Karpas-422 (cell line): ENCODE data around the gene TNFRSF21. TPM values are rescaled to one million over a fixed set of nuclear protein-coding genes. Genes with fewer than 3 reads are reported as not detected.

ENCODE experiments used
- DNase-seq: peaks from one replicate; pipeline ENCODE4 v3.0.0-alpha.2; 2015
- H2AFZ ChIP-seq: fragments of 200-600 bp; sonication (generic); 2 replicates; pipeline ENCODE4 v1.6.1; 2014; ENCODE audit warnings: antibody characterized with exemption, low read length, mixed read lengths
- H3K27ac ChIP-seq: fragments of 200-600 bp; sonication (generic); 2 replicates; pipeline ENCODE4 v1.5.1; 2014; ENCODE audit warnings: mild to moderate bottlenecking, low read length, moderate library complexity
- H3K27me3 ChIP-seq: fragments of 200-600 bp; sonication (generic); 2 replicates; pipeline ENCODE4 v1.6.1; 2014; ENCODE audit warnings: low read length, mixed read lengths
- H3K36me3 ChIP-seq: fragments of 200-600 bp; sonication (generic); 2 replicates; pipeline ENCODE4 v1.6.1; 2014; ENCODE audit warnings: low read length, mixed read lengths; ENCODE audit not compliant: insufficient read depth
- H3K4me1 ChIP-seq: fragments of 200-600 bp; sonication (generic); 2 replicates; pipeline ENCODE4 v1.6.1; 2014; ENCODE audit warnings: mild to moderate bottlenecking, low read length, mixed read lengths
- H3K4me2 ChIP-seq: fragments of 200-600 bp; sonication (generic); 2 replicates; pipeline ENCODE4 v1.6.1; 2014; ENCODE audit warnings: low read length, low read depth, mild to moderate bottlenecking; ENCODE audit not compliant: poor library complexity, severe bottlenecking
- H3K4me3 ChIP-seq: fragments of 200-600 bp; sonication (generic); 2 replicates; pipeline ENCODE4 v1.5.1; 2014; ENCODE audit warnings: mild to moderate bottlenecking, antibody characterized with exemption, low read length, mixed read lengths
- H3K79me2 ChIP-seq: fragments of 200-600 bp; sonication (generic); 2 replicates; pipeline ENCODE4 v1.6.1; 2014; ENCODE audit warnings: mild to moderate bottlenecking, low read length, mixed read lengths
- H3K9ac ChIP-seq: fragments of 200-600 bp; sonication (generic); 2 replicates; pipeline ENCODE4 v1.6.0; 2014; ENCODE audit warnings: low read length
- H3K9me2 ChIP-seq: fragments of 200-600 bp; sonication (generic), shearing (Covaris generic); replicated peaks from 2 replicates; pipeline ENCODE4 v1.6.0; 2014; ENCODE audit warnings: mild to moderate bottlenecking, low read length, moderate library complexity; ENCODE audit not compliant: insufficient read depth
- H3K9me3 ChIP-seq: fragments of 300-700, 200-600 bp; sonication (generic); 2 replicates; pipeline ENCODE4 v1.6.1; 2014; ENCODE audit warnings: low read length, mixed read lengths
- H4K20me1 ChIP-seq: fragments of 200-600 bp; sonication (generic); 2 replicates; pipeline ENCODE4 v1.6.1; 2014; ENCODE audit warnings: mild to moderate bottlenecking, antibody characterized with exemption, low read length, low read depth; ENCODE audit not compliant: insufficient read depth
- total RNA-seq: library from RNA; depleted of rRNA; stranded (reverse); fragments of >200 nt; shearing (Covaris generic); gene quantifications from 2 replicates; pipeline ENCODE4 v1.2.3, GENCODE V29; 2014; ENCODE audit warnings: low replicate concordance

The TNFRSF21 gene
- total RNA-seq, 1 experiment from 2014 or later = 0.07 TPM

GRCh38 chr6:47303342-47303741 lies 6.4 kb downstream of the TNFRSF21 start:
- no peak overlapping the region for H3K27ac ChIP-seq
- H3K4me1 ChIP-seq = no peaks in the 10 kb centered on the region
- no peak overlapping the region for H3K4me2 ChIP-seq
- no peak for DNase-seq
- H3K27me3 ChIP-seq = no peaks in the 10 kb centered on the region
- H4K20me1 ChIP-seq = no peaks in the 10 kb centered on the region
- no peaks in the 10 kb centered on the region for H3K9me3 ChIP-seq
- H3K36me3 ChIP-seq = no peaks in the 10 kb centered on the region
- no peak overlapping the region for H2AFZ ChIP-seq
- no peak overlapping the region for H3K9ac ChIP-seq
- no peaks in the 10 kb centered on the region for H3K9me2 ChIP-seq
- H3K79me2 ChIP-seq = no peaks in the 10 kb centered on the region
- no peak overlapping the region for H3K4me3 ChIP-seq

GRCh38 chr6:47302043-47302442 lies 7.7 kb downstream of the TNFRSF21 start:
- Histone ChIP-seq H3K4me1 (no peaks in the 10 kb centered on the region), H3K9me2 (no peaks in the 10 kb centered on the region), H2AFZ (no peak overlapping the region), H3K79me2 (no peaks in the 10 kb centered on the region), H3K27me3 (no peaks in the 10 kb centered on the region), H3K9ac (no peak overlapping the region), H3K4me3 (no peak overlapping the region), H3K27ac (no peak overlapping the region), H3K36me3 (no peaks in the 10 kb centered on the region), H3K4me2 (no peak overlapping the region), H3K9me3 (no peaks in the 10 kb centered on the region), H4K20me1 (no peaks in the 10 kb centered on the region)
- DNase-seq = no peak

DNA sequence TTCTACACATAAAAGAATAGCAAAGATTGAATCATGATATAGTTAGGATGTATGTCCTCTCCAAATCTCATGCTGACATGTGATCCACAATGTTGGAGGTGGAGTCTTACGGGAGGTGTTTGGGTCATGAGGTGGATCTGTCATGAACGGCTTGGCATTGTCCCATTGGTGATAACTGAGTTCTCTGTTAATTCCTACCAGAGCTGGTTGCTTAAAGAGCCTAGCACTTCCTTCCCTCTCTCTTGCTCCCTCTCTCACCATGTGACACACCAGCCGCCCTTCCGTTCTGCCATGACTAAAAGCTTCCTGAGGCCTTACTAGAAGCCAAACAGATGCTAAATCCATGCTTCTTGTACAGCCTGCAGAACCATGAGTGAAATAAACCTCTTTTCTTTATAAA lies 8.3 kb downstream of the TNFRSF21 start:
- Histone ChIP-seq H3K4me2 (no peak overlapping the region), H3K9ac (no peak overlapping the region), H3K79me2 (no peaks in the 10 kb centered on the region), H3K4me3 (no peak overlapping the region), H3K9me2 (no peaks in the 10 kb centered on the region), H3K4me1 (no peaks in the 10 kb centered on the region), H3K9me3 (no peaks in the 10 kb centered on the region), H2AFZ (no peak overlapping the region), H3K27ac (no peak overlapping the region), H3K27me3 (no peaks in the 10 kb centered on the region), H3K36me3 (no peaks in the 10 kb centered on the region), H4K20me1 (no peaks in the 10 kb centered on the region)
- DNase-seq = no peak

DNA sequence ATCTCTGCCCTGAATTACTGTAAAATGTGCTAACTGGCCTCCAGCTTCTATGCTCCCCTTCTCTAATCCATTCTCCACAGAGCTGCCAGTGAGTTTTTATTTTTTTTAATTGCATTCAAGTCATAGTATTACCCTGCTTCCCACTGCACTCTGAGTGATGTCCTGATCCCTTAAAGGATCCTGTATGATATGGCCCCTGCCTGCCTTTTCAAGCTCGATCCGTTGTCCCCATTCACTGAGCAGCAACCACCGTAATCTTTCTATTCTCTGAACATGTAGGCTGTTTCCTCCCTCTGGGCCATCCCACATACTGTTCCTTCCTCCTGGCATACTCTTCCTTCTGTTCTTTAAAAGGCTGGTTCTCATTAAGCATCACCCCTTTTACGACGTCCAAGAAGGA lies 9.3 kb downstream of the TNFRSF21 start:
- Histone ChIP-seq H3K27me3 (no peaks in the 10 kb centered on the region), H3K4me1 (no peaks in the 10 kb centered on the region), H3K9me2 (no peaks in the 10 kb centered on the region), H3K4me2 (no peak overlapping the region), H3K4me3 (no peak overlapping the region), H2AFZ (no peak overlapping the region), H3K36me3 (no peaks in the 10 kb centered on the region), H4K20me1 (no peaks in the 10 kb centered on the region), H3K9me3 (no peaks in the 10 kb centered on the region), H3K9ac (no peak overlapping the region), H3K27ac (no peak overlapping the region), H3K79me2 (no peaks in the 10 kb centered on the region)
- no peak for DNase-seq

DNA sequence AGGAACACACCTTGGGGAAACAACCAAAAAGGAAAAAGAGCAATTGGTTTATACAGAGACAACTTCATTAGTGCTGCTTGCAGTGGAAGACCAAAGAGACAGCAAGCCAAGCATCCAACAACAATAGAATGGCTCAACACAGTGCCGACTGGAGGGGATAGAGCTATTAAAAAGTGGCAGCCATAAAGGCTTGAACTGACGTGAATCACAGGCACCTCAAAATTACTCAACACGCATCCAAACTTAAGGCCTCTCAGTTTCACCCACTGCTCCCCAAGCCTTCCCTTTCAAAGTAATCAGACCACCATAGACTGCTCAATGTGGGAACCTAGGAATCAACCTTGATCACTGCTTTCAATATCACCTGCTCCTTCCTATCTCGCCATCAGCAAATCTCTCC lies 9.7 kb downstream of the TNFRSF21 start:
- Histone ChIP-seq H3K4me1 (no peaks in the 10 kb centered on the region), H3K27me3 (no peaks in the 10 kb centered on the region), H3K4me3 (no peak overlapping the region), H3K27ac (no peak overlapping the region), H3K36me3 (no peaks in the 10 kb centered on the region), H3K4me2 (no peak overlapping the region), H3K9me3 (no peaks in the 10 kb centered on the region), H3K79me2 (no peaks in the 10 kb centered on the region), H3K9me2 (no peaks in the 10 kb centered on the region), H3K9ac (no peak overlapping the region), H4K20me1 (no peaks in the 10 kb centered on the region), H2AFZ (no peak overlapping the region)
- no peak for DNase-seq

DNA sequence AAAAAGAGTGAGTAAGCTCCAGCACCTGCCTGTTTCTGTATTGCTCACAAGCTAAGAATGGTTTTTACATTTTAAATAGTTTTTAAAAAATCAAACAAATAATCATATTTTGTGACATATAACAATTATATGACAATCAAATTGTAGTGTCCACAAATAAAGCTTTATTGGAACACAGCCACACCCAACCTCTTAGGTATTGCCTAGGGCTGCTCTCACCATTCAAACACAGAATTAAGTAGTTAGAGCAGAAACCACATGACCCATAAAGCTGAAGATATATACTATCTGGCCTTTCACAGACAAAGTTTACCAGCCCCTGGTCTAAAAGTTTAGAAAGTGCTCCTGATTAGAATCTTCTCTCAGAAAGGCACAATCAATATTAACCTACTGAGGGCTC lies 11.2 kb downstream of the TNFRSF21 start:
- no peak overlapping the region for H3K27ac ChIP-seq
- H3K79me2 ChIP-seq = no peaks in the 10 kb centered on the region
- H3K9me3 ChIP-seq = no peaks in the 10 kb centered on the region
- H3K4me3 ChIP-seq = no peak overlapping the region
- no peaks in the 10 kb centered on the region for H3K36me3 ChIP-seq
- no peak overlapping the region for H2AFZ ChIP-seq
- H3K4me1 ChIP-seq = no peaks in the 10 kb centered on the region
- H4K20me1 ChIP-seq = no peaks in the 10 kb centered on the region
- no peak overlapping the region for H3K4me2 ChIP-seq
- no peak overlapping the region for H3K9ac ChIP-seq
- no peaks in the 10 kb centered on the region for H3K27me3 ChIP-seq
- H3K9me2 ChIP-seq = no peaks in the 10 kb centered on the region
- no peak for DNase-seq

DNA sequence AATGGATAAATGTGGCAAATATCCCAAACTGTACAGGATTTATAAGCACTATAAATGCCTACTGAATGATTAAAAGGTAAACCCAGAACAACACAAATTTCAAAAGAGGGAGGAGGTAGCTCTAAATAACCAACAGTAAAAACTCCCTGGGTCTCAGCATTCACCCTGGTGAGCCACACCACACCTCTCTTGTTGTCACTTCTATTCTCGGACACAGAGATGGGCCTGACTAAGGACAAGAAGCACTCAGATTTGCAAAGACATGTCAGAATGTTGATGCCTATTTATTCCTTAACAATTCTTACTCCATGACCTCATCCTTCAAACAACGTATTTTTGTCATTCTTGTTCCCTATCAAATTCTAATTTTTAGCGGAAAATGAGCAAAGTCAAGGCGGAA lies 14.7 kb downstream of the TNFRSF21 start:
- H3K27me3 ChIP-seq = no peaks in the 10 kb centered on the region
- no peaks in the 10 kb centered on the region for H3K9me2 ChIP-seq
- H3K36me3 ChIP-seq = no peaks in the 10 kb centered on the region
- no peaks in the 10 kb centered on the region for H3K79me2 ChIP-seq
- no peaks in the 10 kb centered on the region for H4K20me1 ChIP-seq
- no peak for DNase-seq
- H3K9ac ChIP-seq = no peak overlapping the region
- no peaks in the 10 kb centered on the region for H3K4me1 ChIP-seq
- H3K27ac ChIP-seq = no peak overlapping the region
- H3K9me3 ChIP-seq = no peaks in the 10 kb centered on the region
- no peak overlapping the region for H2AFZ ChIP-seq
- H3K4me2 ChIP-seq = no peak overlapping the region
- no peak overlapping the region for H3K4me3 ChIP-seq

DNA sequence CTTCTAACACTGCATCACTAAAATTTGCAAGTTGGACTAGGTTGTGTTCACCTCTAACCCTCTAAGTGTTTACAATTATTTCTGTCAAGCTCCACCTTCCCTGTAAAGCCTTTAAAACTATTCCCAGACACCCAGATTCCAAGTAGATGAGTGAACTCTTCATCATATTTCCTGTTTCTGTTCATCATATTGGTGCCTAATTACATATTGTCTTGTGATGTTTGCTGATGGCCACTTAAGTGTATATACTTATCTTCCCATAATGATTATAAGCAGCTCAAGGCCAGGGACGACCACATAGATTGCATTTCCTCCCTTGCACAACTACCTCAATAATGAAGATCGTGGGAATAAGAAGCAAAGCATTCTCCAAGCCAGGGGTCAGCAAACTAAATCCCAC lies 16.8 kb downstream of the TNFRSF21 start:
- no peak overlapping the region for H3K4me2 ChIP-seq
- H3K36me3 ChIP-seq = no peaks in the 10 kb centered on the region
- no peaks in the 10 kb centered on the region for H3K9me3 ChIP-seq
- H3K27ac ChIP-seq = no peak overlapping the region
- H3K4me3 ChIP-seq = no peak overlapping the region
- DNase-seq = no peak
- no peaks in the 10 kb centered on the region for H4K20me1 ChIP-seq
- no peaks in the 10 kb centered on the region for H3K9me2 ChIP-seq
- no peaks in the 10 kb centered on the region for H3K79me2 ChIP-seq
- no peak overlapping the region for H3K9ac ChIP-seq
- H3K4me1 ChIP-seq = no peaks in the 10 kb centered on the region
- H2AFZ ChIP-seq = no peak overlapping the region
- H3K27me3 ChIP-seq = no peaks in the 10 kb centered on the region

- Histone ChIP-seq H3K4me1 (no peaks in the 10 kb centered on the region), H3K9me3 (no peaks in the 10 kb centered on the region), H3K4me3 (no peak overlapping the region), H3K27ac (no peak overlapping the region), H3K9ac (no peak overlapping the region), H3K4me2 (no peak overlapping the region), H4K20me1 (no peaks in the 10 kb centered on the region), H3K79me2 (no peaks in the 10 kb centered on the region), H3K9me2 (no peaks in the 10 kb centered on the region), H3K27me3 (no peaks in the 10 kb centered on the region), H3K36me3 (no peaks in the 10 kb centered on the region), H2AFZ (no peak overlapping the region)
- DNase-seq = no peak
Measured at GRCh38 chr6:47292027-47292426, 17.7 kb downstream of the TNFRSF21 start.
